Hematopoietic multipotent progenitor cell treated with erythropoietin and hydrocortisone succinate and interleukin-3 and kit ligand, for 17 days (in vitro differentiated cells): ENCODE data around the gene DNASE1L1.

Experiments
- DNase-seq: peaks from one replicate; pipeline ENCODE4 v3.0.0-alpha.2; 2015; ENCODE audit warnings: low spot score

Gene DNASE1L1

DNA sequence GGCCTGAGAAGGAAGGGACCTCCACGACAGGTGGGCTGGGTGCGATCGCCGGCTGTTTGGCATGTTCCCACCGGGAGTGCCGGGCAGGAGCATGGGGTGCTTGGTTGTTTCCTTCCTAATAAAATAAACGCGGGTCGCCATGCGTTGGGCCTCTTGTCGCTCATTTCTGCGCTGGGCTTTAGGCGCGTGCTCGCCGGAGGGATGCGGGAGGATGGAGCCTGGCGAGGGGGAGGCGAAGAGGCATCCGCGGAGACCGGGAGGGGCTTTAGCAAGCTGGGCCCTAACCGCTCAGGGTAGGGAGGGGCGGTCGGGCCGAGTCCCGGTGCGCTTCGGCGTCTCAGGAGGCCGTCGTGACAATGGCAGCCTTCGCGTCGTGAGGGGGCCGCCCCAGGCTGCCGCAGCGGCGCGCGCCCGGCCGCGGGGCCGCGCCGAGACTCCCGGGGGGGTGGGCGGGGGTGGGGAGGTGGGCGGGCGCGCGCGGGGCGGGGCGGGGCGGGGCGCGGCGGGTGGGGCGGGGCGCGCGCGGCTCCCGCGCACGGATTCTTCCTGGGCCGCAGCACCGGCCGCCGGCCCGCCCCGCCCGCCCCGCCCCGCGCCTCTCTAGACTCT is 27.4 kb upstream of the DNASE1L1 start:
- peak; percentile 53 for DNase-seq

DNA sequence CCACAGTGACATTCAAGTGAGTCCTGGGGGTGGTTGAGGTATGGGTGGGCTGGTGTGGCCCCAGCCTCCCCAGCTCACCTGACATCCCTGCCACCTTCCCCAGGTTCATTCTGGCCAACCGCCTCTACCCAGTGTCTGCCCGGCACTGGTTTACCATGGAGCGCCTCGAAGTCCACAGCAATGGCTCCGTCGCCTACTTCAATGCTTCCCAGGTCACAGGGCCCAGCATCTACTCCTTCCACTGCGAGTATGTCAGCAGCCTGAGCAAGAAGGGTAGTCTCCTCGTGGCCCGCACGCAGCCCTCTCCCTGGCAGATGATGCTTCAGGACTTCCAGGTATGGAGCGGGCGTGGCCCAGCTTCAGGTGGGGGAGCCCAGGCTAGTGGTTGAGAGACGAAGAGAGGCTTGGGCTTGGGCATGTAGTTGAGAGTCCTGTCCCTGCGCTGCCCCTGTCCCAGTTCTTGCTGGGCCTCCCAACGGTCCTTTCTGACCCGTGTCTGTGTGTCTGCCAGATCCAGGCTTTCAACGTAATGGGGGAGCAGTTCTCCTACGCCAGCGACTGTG is 26.2 kb upstream of the DNASE1L1 start:
- no peak for DNase-seq

- DNase-seq, result no peak
Measured at GRCh38 chrX:154434394-154435168, 25.5 kb upstream of the DNASE1L1 start.

GRCh38 chrX:154433605-154434004 is 24.6 kb upstream of the DNASE1L1 start:
- DNase-seq, result no peak

DNA sequence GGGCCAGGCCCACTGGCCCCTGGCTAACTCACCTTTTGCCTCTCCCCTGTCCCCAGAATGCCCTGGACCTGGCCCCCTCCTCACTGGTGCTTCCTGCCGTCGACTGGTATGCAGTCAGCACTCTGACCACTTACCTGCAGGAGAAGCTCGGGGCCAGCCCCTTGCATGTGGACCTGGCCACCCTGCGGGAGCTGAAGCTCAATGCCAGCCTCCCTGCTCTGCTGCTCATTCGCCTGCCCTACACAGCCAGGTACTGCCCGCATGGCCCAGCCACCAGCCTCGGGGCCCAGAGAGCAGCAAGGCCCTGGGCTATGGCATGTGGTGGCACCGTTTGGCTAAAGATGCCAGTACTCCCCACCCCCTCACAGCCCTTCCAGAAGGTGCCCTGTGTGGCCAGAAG is 23.2 kb upstream of the DNASE1L1 start:
- no peak for DNase-seq

DNA sequence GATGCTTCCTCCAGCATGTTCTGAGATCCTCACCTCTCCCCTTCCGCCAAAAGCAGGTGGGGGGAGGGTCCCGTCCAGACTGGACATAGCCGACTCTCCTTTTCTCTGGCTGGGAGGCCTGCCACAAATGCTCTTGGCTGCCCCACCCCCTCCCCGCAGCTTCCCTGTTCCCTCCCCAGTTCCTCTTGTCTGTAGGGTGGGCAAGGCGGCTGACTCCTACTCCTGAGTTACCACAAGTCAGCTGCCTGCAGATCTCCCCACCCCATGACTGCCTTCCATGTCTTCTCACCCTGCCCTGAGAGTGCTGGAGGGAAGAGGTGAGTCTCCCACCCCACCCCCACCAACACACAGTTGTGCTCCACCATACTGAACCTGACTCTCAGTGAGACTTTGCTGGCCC is 22.3 kb upstream of the DNASE1L1 start:
- no peak for DNase-seq

DNA sequence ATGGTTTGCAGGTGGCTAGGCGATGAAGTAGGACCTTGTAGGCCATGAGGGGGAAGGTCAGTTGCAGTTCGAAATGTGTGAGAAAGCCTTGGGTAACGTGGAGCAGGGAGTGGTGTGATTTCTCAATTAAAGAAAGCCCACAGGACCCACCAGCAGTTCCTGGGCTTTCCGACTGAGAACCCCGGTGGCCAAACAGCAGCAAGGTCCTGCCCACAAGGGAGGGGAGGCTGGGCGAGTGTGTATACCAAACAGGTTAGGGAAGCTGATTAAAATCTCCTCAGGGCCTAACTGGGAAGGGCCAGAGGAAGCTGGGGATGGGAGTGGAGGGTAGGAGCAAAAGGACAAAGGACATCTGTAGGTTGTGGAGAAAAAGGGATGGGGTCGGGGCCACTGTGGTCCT is 21.9 kb upstream of the DNASE1L1 start:
- DNase-seq, result no peak

DNA sequence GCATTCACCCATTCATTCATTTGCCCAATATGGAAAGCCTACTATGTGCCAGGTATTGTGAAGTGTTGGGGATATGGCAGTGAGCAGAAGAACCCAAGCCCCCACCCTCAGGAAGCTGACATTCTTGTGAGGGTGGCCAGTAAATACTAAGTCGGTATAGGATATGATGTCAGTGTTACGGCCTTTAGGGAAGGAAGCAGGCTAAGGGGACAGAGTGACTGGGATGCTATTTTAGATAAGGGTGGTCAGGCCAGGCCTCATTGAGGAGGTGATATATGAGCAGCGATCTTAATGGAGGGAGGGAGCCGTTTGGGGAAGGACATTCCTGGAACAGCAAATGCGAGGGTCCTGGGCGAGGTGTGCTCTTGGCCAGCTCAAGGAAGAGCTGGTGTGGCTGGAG is 21.4 kb upstream of the DNASE1L1 start:
- DNase-seq, result no peak

DNA sequence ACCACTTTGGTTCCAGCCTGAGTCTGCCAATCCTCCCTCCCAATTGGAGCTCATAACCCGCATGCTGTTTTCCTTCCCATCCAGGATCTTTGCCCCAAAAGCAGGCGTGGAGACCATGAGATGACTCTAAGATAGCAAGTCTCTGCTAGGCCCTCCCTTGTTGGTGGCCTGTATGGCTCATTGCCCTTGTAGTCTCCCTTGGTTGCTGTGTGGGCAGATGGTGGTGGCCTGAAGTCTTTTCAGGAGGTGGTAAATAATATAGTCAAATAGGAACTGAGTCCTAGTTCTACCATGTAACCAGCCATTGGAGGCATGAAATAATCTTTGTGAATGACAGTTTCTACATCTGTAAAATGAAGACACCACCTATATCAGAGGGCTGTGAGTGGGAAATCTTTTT is 20.7 kb upstream of the DNASE1L1 start:
- DNase-seq, result peak; percentile 7

DNA sequence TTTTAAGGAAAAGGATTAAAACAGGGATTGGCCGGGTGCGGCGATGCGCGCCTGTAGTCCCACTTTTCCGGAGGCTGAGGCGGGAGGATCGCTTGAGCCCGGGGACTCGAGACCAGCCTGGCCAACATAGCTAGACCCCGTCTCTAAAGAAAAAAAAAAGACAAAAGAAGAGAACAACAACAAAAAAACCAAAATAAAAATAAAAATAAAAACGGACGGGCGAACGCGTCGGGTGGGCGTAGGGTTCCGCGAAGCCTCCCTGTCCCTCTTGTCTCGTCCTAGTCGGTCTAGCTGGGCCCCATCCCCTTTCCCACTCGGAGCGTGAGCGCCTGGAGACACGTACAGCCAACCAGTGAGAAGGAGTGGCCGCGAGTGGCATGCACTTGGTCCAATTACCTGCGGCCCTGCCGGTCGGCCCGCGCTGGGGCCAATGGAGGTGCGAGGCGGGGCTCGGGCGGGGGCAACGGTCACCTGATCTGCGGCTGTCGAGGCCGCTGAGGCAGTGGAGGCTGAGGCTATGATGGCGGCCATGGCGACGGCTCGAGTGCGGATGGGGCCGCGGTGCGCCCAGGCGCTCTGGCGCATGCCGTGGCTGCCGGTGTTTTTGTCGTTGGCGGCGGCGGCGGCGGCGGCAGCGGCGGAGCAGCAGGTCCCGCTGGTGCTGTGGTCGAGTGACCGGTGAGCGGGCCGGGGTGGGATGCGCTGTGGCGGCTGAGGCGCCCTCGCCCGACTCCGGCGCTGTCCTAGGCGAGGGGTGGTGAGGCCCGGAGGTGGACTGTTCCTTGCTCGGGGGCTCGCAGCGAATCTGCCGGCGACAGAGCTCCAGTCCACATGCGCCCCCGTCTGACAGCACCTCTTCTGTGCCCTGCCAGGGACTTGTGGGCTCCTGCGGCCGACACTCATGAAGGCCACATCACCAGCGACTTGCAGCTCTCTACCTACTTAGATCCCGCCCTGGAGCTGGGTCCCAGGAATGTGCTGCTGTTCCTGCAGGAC is 19.4 kb upstream of the DNASE1L1 start, which contains the start of gene ATP6AP1:
Gene ATP6AP1 (plus strand): TSS at position 502 of the 996 bp plus-strand sequence. CDS start 16 bp downstream, at position 518.
- peak; percentile 89 for DNase-seq

GRCh38 chrX:154426916-154427770 is 18.1 kb upstream of the DNASE1L1 start:
- DNase-seq, result no peak

GRCh38 chrX:154420402-154420756 is 11.3 kb upstream of the DNASE1L1 start:
- DNase-seq, result no peak

GRCh38 chrX:154419688-154420401 is 10.8 kb upstream of the DNASE1L1 start:
- DNase-seq, result no peak

GRCh38 chrX:154419189-154419588 is 10.1 kb upstream of the DNASE1L1 start:
- DNase-seq, result no peak

GRCh38 chrX:154417157-154417556 is 8.1 kb upstream of the DNASE1L1 start:
- DNase-seq, result no peak

DNA sequence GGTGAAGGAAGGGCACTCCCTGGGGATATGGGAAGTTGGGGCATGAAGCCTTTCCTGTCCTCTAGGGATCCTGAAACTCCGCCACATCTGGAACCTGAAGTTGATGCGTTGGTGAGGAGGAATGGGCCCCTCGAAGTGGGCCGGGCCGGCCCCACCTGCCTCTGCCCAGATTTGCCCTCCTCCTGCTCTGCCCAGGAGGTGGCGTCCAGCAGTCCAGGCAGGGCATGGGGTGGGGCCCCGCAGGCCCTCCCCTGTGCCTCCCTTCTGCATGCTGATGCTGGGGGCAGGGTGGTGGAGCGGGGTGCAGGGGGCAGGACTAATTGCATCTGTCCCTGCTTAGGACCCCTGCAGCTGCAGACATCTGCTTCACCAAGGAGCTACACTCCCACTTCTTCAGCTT is 4.1 kb upstream of the DNASE1L1 start:
- no peak for DNase-seq

- peak; percentile 20 for DNase-seq
Measured at GRCh38 chrX:154412468-154412867, 3.4 kb upstream of the DNASE1L1 start.

GRCh38 chrX:154411981-154412340 is 2.9 kb upstream of the DNASE1L1 start:
- peak; percentile 43 for DNase-seq

GRCh38 chrX:154408659-154409221 is 314 bp downstream of the DNASE1L1 start:
- DNase-seq, result no peak

GRCh38 chrX:154404625-154405192 is 4.3 kb downstream of the DNASE1L1 start:
- no peak for DNase-seq
